NCI-H146 treated with DMSO at 0.1 percent for 48 hours (cell line): Measurements from ENCODE around the gene TRPM1.
"Not testable (repeated sequence)": the region's sequence is repeated elsewhere in the genome, so short reads cannot be mapped to it uniquely, and the experiment has no call there.

Source experiments
- DNase-seq: peaks from one replicate; lab custom pipeline; 2025; ENCODE audit not compliant: unreplicated experiment; lab: John Stamatoyannopoulos, UW

The TRPM1 gene

DNA sequence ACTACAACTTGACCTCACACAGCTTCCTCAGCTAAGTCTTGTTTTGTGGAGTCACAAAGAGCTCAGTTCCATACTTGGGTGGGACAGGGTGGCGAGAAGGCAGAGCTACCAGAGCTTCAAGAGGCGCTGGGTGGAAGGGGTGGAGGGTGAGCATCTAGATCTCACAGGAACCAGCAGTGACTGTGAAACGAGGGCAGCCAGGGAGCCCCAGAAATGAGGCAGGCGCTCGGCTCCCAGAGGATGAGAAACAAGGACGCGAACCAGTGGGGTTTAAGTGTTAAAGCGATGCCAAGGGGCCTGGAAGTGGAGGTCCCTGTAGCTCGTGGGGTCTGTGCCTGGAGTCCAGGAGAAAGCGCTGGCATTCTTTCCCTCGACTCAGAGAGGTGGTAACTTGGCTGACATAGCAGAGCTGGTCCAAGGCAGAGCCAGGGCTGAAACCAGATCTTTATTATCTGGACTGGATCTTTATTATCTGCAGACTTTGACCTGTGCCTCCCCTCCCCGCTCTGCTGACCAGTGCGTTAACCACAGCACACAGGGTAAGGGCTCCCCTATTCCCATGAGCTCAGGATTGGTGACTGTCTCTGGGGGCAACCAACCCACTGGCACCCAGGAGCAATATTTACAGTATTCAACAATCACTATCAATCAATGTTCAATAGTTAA lies 26.2 kb upstream of the TRPM1 start:
- no peak for DNase-seq

DNA sequence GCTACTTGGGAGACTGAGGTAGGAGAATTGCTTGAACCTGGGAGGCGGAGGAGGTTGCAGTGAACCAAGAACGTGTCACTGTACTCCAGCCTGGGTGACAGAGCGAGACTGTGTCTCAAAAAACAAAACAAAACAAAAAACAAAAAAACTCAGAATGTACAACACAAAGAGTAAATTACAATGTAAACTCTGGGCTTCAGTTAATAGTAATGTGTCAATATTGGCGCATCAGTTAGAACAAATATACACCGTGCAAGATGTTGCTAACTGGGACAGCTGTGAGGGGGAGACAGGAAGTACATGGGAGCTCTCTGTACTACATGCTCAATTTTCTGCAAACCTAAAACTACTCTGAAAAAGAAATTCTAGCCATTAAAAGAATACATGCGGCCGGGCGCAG lies 23.5 kb upstream of the TRPM1 start:
- DNase-seq, result no peak

GRCh38 chr15:31116423-31117030 lies 15.0 kb upstream of the TRPM1 start:
- no peak for DNase-seq

GRCh38 chr15:31111091-31111647 lies 9.6 kb upstream of the TRPM1 start:
- DNase-seq, result no peak

- no peak for DNase-seq
Measured at GRCh38 chr15:31108836-31109235, 7.3 kb upstream of the TRPM1 start.

DNA sequence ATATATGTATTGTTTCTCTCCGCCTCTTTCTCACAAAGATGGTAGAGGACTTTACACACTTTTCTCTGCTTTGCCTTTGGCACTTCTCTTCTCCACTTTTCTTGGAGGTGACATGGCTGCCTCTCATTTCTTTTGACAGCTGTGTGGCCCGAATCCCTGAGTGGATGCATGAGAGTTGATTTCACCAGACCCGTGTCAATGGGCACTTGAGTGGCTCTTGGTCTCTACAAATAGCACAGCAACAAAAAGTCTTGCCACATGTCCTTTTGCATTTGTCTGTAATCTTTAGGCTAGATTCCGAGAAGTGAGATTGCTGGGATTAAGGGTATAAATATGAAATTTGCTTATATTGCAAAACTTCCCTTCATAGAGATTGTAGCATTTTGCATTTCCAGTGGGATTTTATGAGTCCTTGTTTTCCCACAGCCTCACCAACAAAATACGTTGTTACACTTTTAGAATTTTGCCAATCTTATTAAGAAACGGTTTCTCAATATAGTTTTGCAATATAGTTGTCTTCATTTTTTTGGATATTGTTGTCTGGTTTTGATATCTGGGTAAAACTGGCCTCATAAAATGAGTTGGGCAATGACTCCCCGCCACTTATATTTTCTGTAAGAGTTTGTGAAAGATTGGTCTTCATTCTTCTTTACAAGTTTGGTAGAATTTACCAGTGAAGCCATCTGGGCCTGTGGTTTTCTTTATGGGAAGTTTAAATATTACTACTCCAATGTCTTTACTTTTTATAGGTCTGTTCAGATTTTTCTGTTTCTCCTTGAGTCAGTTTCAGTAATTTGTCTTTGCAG lies 5.2 kb upstream of the TRPM1 start:
- no peak for DNase-seq

DNA sequence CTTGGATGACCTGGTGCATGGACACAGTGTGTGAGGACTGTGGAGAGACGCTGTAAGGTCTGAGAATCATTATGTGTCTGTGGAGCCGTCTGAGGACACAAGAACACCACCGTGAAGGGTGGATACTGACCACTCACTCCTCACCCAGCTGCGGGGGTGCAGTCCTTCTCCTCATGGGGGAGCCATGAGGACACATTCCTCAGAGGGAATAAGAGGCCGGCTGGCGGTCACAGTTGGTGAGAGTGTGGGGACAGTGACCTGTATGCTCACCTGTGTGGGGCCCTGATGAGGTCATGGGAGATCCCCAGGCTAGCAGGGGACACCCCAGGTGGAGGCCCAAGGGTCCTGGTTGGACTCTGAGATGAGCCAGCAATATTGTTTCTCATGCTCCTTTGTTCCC lies 2.5 kb upstream of the TRPM1 start:
- DNase-seq, result no peak

GRCh38 chr15:31102374-31103342 lies 1.1 kb upstream of the TRPM1 start:
- DNase-seq, result no peak

GRCh38 chr15:31102039-31102321 lies 455 bp upstream of the TRPM1 start:
- DNase-seq, result peak; percentile 2

DNA sequence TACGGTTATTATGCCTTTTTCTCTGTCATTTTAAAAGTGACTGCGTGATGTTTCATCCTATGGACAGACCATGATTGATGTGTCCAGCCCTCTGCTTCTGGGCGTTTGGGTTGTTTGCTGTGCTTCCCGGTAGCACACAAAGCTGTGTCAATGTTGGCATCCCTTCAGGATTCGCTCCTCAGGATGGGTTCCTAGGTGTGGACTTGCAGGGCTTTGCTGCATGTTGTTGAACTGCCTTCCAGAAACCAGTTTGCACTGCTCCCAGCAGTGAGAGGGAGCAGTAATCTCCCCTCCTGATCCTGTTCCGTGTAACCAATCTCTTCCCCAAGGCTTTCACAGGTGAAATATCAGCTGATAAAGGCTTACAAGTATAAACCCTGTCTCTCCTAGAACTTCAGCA lies 787 bp downstream of the TRPM1 start:
- DNase-seq, result no peak

GRCh38 chr15:31098953-31099740 lies 2.4 kb downstream of the TRPM1 start:
- no peak for DNase-seq

DNA sequence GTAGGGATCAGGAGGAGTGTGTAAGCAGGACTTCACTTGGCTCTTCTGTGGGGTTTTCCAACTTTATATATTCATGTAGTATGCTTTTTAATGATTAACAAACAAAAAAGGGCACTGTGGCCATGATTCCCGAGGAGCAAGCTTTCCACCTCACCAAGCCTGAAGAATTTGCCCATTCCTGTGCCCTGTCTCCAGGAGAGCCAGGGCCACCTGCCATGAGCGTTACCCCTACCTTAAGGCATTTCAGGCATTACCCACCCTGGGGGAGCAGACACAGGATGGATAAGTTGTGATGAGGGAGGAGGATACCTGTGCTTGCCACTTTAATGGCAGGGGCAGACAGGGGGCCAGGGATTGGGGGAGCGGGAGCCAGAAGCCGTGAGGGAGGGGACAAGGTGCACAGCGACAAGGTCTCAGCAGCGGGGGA lies 3.0 kb downstream of the TRPM1 start:
- no peak for DNase-seq

GRCh38 chr15:31096563-31096962 lies 5.0 kb downstream of the TRPM1 start:
- no peak for DNase-seq

DNA sequence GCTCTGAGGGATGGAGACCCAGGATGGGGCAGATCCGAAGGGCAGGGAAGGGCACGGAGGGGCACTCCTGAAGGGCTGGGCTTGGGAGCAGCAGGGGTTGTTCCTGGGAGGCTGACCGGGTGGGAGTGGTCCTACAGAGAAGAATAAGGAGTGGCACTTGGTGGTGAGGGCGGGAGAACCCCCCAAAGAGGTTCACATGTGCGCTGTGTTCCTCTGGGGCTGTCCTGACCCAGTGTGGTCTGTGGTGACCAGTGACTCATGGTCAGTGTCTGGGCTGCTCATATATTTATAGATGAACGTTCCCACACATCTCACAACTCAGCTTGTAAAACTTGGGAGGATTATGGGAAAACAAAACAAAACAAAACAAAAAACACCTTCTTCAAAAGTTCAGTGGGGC lies 10.0 kb downstream of the TRPM1 start:
- DNase-seq, result no peak

DNA sequence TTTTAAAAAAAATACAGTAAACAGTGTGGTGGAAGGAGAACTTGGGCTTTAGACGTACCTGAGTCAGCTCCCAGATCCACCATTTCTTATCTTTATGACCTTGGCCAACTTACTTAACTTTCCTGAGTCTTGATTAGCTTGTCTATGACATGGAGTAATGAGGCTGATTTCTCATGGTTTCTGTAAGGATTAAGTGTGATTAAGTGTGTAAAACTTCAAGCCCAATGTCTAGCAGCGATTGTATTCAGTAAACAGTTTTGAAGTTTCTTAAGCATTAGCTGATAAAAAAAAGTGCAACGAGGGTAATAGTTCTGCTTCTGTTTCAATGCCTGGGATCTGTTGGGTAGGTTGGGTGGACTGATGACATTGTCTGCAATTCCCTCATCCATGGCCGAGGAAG lies 10.8 kb downstream of the TRPM1 start:
- no peak for DNase-seq

GRCh38 chr15:31089368-31090047 lies 12.0 kb downstream of the TRPM1 start:
- no peak for DNase-seq

GRCh38 chr15:31088672-31089367 lies 12.7 kb downstream of the TRPM1 start:
- DNase-seq, result no peak

- DNase-seq, result not testable (repeated sequence)
Measured at GRCh38 chr15:31088041-31088440, 13.5 kb downstream of the TRPM1 start.

GRCh38 chr15:31086344-31086743 lies 15.2 kb downstream of the TRPM1 start:
- DNase-seq, result peak; percentile 23
